HG03095 (cell line): ENCODE data around the gene DRAM1.

Experiments
- ATAC-seq: cut with Tn5 transposase; IDR thresholded peaks from one replicate; pipeline ENCODE4 v1.9.1; 2021; ENCODE audit warnings: moderate library complexity; ENCODE audit not compliant: unreplicated experiment

Gene DRAM1

GRCh38 chr12:101939306-101939705 is 61.9 kb downstream of the DRAM1 start:
- ATAC-seq = no peak

GRCh38 chr12:101939856-101940265 is 62.5 kb downstream of the DRAM1 start:
- ATAC-seq = no peak

GRCh38 chr12:101940400-101940950 is 63.1 kb downstream of the DRAM1 start:
- no peak for ATAC-seq

- ATAC-seq = peak; percentile 77
Observed at GRCh38 chr12:101941306-101942249, 64.2 kb downstream of the DRAM1 start.

GRCh38 chr12:101942250-101942605 is 64.8 kb downstream of the DRAM1 start:
- no peak for ATAC-seq

- no peak for ATAC-seq
Observed at GRCh38 chr12:101945369-101946232, 68.2 kb downstream of the DRAM1 start.

GRCh38 chr12:101946233-101946611 is 68.8 kb downstream of the DRAM1 start:
- no peak for ATAC-seq

- no peak for ATAC-seq
Observed at GRCh38 chr12:101947316-101947715, 69.9 kb downstream of the DRAM1 start.

- ATAC-seq = no peak
Observed at GRCh38 chr12:101948365-101948764, 71.0 kb downstream of the DRAM1 start.

GRCh38 chr12:101951002-101951670 is 73.8 kb downstream of the DRAM1 start:
- ATAC-seq = no peak

GRCh38 chr12:101954113-101954512 is 76.7 kb downstream of the DRAM1 start:
- no peak for ATAC-seq

- no peak for ATAC-seq
Observed at GRCh38 chr12:101954676-101955075, 77.3 kb downstream of the DRAM1 start.

- ATAC-seq = no peak
Observed at GRCh38 chr12:101957252-101957959, 80.0 kb downstream of the DRAM1 start.

- ATAC-seq = no peak
Observed at GRCh38 chr12:101959607-101960006, 82.2 kb downstream of the DRAM1 start.

- ATAC-seq = no peak
Observed at GRCh38 chr12:101962486-101962885, 85.1 kb downstream of the DRAM1 start.

- no peak for ATAC-seq
Observed at GRCh38 chr12:101963697-101964096, 86.3 kb downstream of the DRAM1 start.

GRCh38 chr12:101966496-101966895 is 89.1 kb downstream of the DRAM1 start:
- ATAC-seq = no peak

- no peak for ATAC-seq
Observed at GRCh38 chr12:101967506-101967905, 90.1 kb downstream of the DRAM1 start.

GRCh38 chr12:101968770-101969169 is 91.4 kb downstream of the DRAM1 start:
- no peak for ATAC-seq
